Karpas-422 (cell line): Measurements from ENCODE around the gene TMEM200B. TPM values are rescaled to one million over a fixed set of nuclear protein-coding genes. Genes with fewer than 3 reads are reported as not detected.
"Not testable (repeated sequence)": the region's sequence is repeated elsewhere in the genome, so short reads cannot be mapped to it uniquely, and the experiment has no call there.

Experiments used
- DNase-seq: peaks from one replicate; pipeline ENCODE4 v3.0.0-alpha.2; 2015
- H2AFZ ChIP-seq: fragments of 200-600 bp; sonication (generic); 2 replicates; pipeline ENCODE4 v1.6.1; 2014; ENCODE audit warnings: antibody characterized with exemption, low read length, mixed read lengths
- H3K27ac ChIP-seq: fragments of 200-600 bp; sonication (generic); 2 replicates; pipeline ENCODE4 v1.5.1; 2014; ENCODE audit warnings: mild to moderate bottlenecking, low read length, moderate library complexity
- H3K27me3 ChIP-seq: fragments of 200-600 bp; sonication (generic); 2 replicates; pipeline ENCODE4 v1.6.1; 2014; ENCODE audit warnings: low read length, mixed read lengths
- H3K36me3 ChIP-seq: fragments of 200-600 bp; sonication (generic); 2 replicates; pipeline ENCODE4 v1.6.1; 2014; ENCODE audit warnings: low read length, mixed read lengths; ENCODE audit not compliant: insufficient read depth
- H3K4me1 ChIP-seq: fragments of 200-600 bp; sonication (generic); 2 replicates; pipeline ENCODE4 v1.6.1; 2014; ENCODE audit warnings: mild to moderate bottlenecking, low read length, mixed read lengths
- H3K4me2 ChIP-seq: fragments of 200-600 bp; sonication (generic); 2 replicates; pipeline ENCODE4 v1.6.1; 2014; ENCODE audit warnings: low read length, low read depth, mild to moderate bottlenecking; ENCODE audit not compliant: poor library complexity, severe bottlenecking
- H3K4me3 ChIP-seq: fragments of 200-600 bp; sonication (generic); 2 replicates; pipeline ENCODE4 v1.5.1; 2014; ENCODE audit warnings: mild to moderate bottlenecking, antibody characterized with exemption, low read length, mixed read lengths
- H3K79me2 ChIP-seq: fragments of 200-600 bp; sonication (generic); 2 replicates; pipeline ENCODE4 v1.6.1; 2014; ENCODE audit warnings: mild to moderate bottlenecking, low read length, mixed read lengths
- H3K9ac ChIP-seq: fragments of 200-600 bp; sonication (generic); 2 replicates; pipeline ENCODE4 v1.6.0; 2014; ENCODE audit warnings: low read length
- H3K9me2 ChIP-seq: fragments of 200-600 bp; sonication (generic), shearing (Covaris generic); replicated peaks from 2 replicates; pipeline ENCODE4 v1.6.0; 2014; ENCODE audit warnings: mild to moderate bottlenecking, low read length, moderate library complexity; ENCODE audit not compliant: insufficient read depth
- H3K9me3 ChIP-seq: fragments of 300-700, 200-600 bp; sonication (generic); 2 replicates; pipeline ENCODE4 v1.6.1; 2014; ENCODE audit warnings: low read length, mixed read lengths
- H4K20me1 ChIP-seq: fragments of 200-600 bp; sonication (generic); 2 replicates; pipeline ENCODE4 v1.6.1; 2014; ENCODE audit warnings: mild to moderate bottlenecking, antibody characterized with exemption, low read length, low read depth; ENCODE audit not compliant: insufficient read depth
- total RNA-seq: library from RNA; depleted of rRNA; stranded (reverse); fragments of >200 nt; shearing (Covaris generic); gene quantifications from 2 replicates; pipeline ENCODE4 v1.2.3, GENCODE V29; 2014; ENCODE audit warnings: low replicate concordance

Gene TMEM200B
- total RNA-seq, 1 experiment from 2014 or later, result not detected

DNA sequence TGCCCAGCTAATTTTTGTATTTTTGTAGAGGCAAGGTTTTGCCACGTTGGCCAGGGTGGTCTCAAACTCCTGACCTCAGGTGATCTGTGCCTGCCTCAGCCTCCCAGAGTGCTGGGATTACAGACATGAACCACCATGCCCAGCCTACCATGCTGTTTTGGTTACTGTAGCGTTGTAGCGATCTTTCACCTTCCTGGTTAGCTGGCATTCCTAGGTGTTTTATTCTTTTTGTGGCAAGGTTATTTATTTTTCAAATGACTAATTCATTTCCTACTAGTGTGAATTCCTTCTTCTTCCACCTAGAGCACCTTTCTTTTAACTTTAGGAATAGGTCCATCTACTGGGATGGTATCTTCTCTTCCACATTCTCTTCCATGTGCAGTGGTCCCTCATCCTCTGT lies 29.3 kb downstream of the TMEM200B start:
- Histone ChIP-seq H3K9ac (no peak overlapping the region), H3K9me3 (no peaks in the 10 kb centered on the region), H3K4me2 (no peak overlapping the region), H3K4me1 (no peaks in the 10 kb centered on the region), H3K36me3 (no peaks in the 10 kb centered on the region), H3K79me2 (no peaks in the 10 kb centered on the region), H3K27ac (no peak overlapping the region), H3K9me2 (no peaks in the 10 kb centered on the region), H3K4me3 (no peak overlapping the region), H3K27me3 (no peaks in the 10 kb centered on the region), H2AFZ (no peak overlapping the region), H4K20me1 (no peaks in the 10 kb centered on the region)
- no peak for DNase-seq

DNA sequence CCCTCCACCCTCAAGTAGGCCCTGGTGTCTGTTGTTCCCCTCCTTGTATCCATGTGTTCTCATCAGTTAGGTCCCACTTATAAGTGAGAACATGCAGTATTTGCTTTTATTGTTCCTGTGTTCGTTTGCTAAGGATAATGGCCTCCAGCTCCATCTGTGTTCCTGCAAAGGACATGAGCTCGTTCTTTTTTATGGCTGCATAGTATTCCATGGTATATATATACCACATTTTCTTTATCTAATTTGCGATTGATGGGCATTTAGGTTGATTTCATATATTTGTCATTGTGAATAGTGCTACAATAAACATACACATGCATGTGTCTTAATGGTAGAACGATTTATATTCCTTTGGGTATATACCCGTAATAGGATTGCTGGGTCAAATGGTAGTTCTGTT lies 31.0 kb downstream of the TMEM200B start:
- not testable (repeated sequence) for H3K9me3 ChIP-seq, H3K79me2 ChIP-seq, H3K27ac ChIP-seq, H4K20me1 ChIP-seq, H3K4me3 ChIP-seq, H3K4me1 ChIP-seq, DNase-seq, H2AFZ ChIP-seq, H3K9me2 ChIP-seq, H3K9ac ChIP-seq, H3K27me3 ChIP-seq, H3K36me3 ChIP-seq, H3K4me2 ChIP-seq

DNA sequence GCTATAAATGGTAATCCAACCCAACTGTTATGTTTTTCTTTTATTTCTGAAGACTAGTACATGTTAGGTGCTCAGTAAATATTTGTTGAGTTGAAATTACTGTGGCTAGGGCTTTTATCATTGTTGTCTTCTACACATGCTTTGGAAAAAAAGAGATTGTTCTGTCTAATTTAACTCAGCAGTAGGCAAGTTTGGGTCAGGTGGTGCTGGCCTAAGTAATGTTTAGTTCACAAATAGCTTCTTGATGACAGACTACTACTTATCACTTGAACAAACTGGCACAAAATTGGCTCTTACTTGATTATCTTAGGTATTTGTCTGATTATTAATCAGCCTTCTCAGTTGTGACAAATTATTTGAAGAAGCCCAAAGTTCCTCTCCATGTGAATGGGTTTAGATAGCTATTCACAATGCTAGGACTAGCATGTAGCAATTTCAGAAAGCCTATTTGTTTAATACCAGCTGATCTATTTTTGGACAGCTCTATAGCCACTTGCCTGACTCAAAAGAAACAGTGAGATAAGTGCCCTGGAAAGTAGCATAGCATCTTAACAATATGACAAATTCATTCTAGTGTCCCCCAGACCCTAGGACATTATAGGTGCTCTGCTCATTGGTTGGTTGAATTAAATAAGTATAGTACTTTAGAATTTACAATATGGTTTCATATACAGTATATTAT lies 32.6 kb downstream of the TMEM200B start:
- H3K79me2 ChIP-seq, result no peaks in the 10 kb centered on the region
- H4K20me1 ChIP-seq, result no peaks in the 10 kb centered on the region
- no peak overlapping the region for H2AFZ ChIP-seq
- H3K9me2 ChIP-seq, result no peaks in the 10 kb centered on the region
- H3K4me2 ChIP-seq, result no peak overlapping the region
- no peaks in the 10 kb centered on the region for H3K9me3 ChIP-seq
- H3K4me3 ChIP-seq, result no peak overlapping the region
- no peak overlapping the region for H3K9ac ChIP-seq
- no peak for DNase-seq
- H3K4me1 ChIP-seq, result no peaks in the 10 kb centered on the region
- H3K36me3 ChIP-seq, result no peaks in the 10 kb centered on the region
- H3K27ac ChIP-seq, result no peak overlapping the region
- H3K27me3 ChIP-seq, result no peaks in the 10 kb centered on the region

DNA sequence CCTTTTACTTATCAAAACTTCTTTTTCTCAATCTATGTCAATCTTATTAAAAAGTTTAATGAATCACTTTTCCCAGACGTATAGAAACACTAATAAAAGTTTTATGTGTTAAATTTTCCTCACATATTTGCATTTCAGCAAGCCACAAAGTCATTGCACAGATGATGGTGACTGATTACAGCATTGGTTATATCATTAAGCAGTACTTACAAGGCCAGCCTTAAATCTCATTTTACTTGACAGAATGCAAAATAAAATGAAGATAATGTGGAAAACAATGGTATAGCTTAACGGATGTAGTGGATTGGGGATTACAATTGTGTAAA lies 39.5 kb downstream of the TMEM200B start:
- Histone ChIP-seq H3K79me2 (no peaks in the 10 kb centered on the region), H4K20me1 (no peaks in the 10 kb centered on the region), H3K27ac (no peak overlapping the region), H3K9ac (no peak overlapping the region), H3K4me3 (no peak overlapping the region), H3K4me1 (peaks cover 9% of the 10 kb centered on the region), H2AFZ (no peak overlapping the region), H3K36me3 (no peaks in the 10 kb centered on the region), H3K4me2 (no peak overlapping the region), H3K27me3 (no peaks in the 10 kb centered on the region), H3K9me2 (no peaks in the 10 kb centered on the region), H3K9me3 (no peaks in the 10 kb centered on the region)
- DNase-seq, result no peak

DNA sequence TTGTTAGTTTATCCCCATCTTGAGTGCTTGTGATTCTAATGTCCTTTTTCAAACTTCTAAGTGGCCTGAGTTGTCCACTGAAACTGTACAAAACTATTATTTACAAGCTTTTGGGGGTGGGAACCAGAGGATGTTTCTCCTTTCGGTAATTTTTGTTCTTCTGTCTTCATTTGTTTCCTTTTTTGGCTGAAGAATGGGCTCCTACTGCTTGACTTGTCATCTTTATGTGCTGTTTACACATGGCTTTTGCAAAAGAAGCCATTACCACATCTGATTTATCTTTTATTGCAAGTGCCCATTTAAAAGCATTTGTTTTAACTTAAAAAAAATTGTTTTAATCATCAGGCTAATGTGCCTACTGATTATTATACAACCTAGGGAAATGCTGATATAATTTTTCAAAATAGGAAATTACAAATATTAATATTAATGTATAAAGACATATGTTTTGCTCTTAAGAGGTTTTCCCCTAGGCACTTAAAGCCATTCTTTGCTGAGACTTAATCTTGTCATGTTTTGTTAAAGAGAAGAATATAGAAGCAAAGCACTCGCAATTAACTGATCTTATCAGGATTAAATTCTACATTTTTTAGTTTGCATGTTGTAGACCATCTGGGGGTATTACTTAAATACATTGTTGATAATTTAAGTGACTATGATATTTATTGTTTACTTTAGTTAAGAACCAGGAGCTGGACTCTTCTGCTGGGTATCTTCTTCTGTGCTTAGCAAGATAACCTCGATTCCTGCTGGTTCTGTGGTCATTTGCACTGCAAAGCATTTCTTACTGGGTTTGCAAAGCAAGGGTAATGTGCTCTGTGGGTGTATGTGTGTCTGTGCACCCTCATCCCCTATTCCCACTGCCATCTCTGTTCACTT lies 40.1 kb downstream of the TMEM200B start:
- H3K36me3 ChIP-seq, result no peaks in the 10 kb centered on the region
- H3K9ac ChIP-seq, result no peak overlapping the region
- no peaks in the 10 kb centered on the region for H3K9me3 ChIP-seq
- H3K4me1 ChIP-seq, result peaks cover 9% of the 10 kb centered on the region
- no peak overlapping the region for H3K27ac ChIP-seq
- no peaks in the 10 kb centered on the region for H3K27me3 ChIP-seq
- H4K20me1 ChIP-seq, result no peaks in the 10 kb centered on the region
- H3K4me2 ChIP-seq, result no peak overlapping the region
- no peak overlapping the region for H3K4me3 ChIP-seq
- H2AFZ ChIP-seq, result no peak overlapping the region
- no peaks in the 10 kb centered on the region for H3K9me2 ChIP-seq
- no peaks in the 10 kb centered on the region for H3K79me2 ChIP-seq
- DNase-seq, result no peak

DNA sequence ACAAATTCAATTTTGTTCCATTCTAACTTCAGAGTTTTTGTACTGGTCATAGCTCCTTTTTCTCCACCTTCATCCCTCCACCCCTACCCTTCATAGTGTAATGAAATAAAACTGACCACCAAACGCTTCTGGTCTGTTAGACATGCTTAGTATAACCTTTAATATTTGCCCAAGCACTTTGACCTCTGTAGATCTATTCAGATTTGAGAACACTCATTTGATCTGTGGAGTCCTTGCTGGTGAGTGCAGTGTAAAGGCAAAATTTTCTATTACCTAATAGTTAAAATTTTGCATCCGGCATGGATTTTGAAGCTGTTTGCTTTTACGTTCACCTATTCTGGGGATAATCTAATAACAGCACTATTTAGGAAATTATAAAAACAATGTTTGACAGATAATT lies 41.2 kb downstream of the TMEM200B start:
- H2AFZ ChIP-seq, result no peak overlapping the region
- H3K27ac ChIP-seq, result no peak overlapping the region
- no peak for DNase-seq
- H4K20me1 ChIP-seq, result no peaks in the 10 kb centered on the region
- H3K79me2 ChIP-seq, result no peaks in the 10 kb centered on the region
- no peak overlapping the region for H3K4me3 ChIP-seq
- no peaks in the 10 kb centered on the region for H3K9me2 ChIP-seq
- no peak overlapping the region for H3K4me2 ChIP-seq
- no peaks in the 10 kb centered on the region for H3K27me3 ChIP-seq
- H3K36me3 ChIP-seq, result no peaks in the 10 kb centered on the region
- H3K9me3 ChIP-seq, result no peaks in the 10 kb centered on the region
- peaks cover 9% of the 10 kb centered on the region for H3K4me1 ChIP-seq
- no peak overlapping the region for H3K9ac ChIP-seq

DNA sequence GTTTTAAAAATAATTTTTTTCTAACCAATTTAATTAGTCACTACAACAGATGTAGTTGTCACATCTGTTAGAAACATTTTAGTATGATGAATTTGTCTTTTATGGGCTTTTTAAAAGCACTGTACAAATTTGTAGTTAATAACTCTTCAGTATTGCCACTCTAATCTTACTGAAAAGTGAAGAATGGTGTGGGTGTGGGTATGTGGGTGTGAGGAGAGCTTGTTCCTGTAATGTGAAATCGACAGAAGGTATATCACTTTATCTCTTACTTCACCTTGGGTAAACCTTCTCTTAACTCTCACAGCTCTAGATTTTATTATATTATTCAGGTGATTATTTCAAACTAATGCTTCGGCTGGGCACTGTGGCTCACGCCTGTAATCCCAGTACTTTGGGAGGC lies 42.5 kb downstream of the TMEM200B start:
- H3K9me3 ChIP-seq, result no peaks in the 10 kb centered on the region
- no peaks in the 10 kb centered on the region for H3K36me3 ChIP-seq
- no peaks in the 10 kb centered on the region for H4K20me1 ChIP-seq
- no peaks in the 10 kb centered on the region for H3K9me2 ChIP-seq
- H2AFZ ChIP-seq, result no peak overlapping the region
- no peak overlapping the region for H3K4me3 ChIP-seq
- no peaks in the 10 kb centered on the region for H3K79me2 ChIP-seq
- peaks cover 9% of the 10 kb centered on the region for H3K4me1 ChIP-seq
- DNase-seq, result no peak
- H3K9ac ChIP-seq, result no peak overlapping the region
- H3K27ac ChIP-seq, result no peak overlapping the region
- no peak overlapping the region for H3K4me2 ChIP-seq
- no peaks in the 10 kb centered on the region for H3K27me3 ChIP-seq

DNA sequence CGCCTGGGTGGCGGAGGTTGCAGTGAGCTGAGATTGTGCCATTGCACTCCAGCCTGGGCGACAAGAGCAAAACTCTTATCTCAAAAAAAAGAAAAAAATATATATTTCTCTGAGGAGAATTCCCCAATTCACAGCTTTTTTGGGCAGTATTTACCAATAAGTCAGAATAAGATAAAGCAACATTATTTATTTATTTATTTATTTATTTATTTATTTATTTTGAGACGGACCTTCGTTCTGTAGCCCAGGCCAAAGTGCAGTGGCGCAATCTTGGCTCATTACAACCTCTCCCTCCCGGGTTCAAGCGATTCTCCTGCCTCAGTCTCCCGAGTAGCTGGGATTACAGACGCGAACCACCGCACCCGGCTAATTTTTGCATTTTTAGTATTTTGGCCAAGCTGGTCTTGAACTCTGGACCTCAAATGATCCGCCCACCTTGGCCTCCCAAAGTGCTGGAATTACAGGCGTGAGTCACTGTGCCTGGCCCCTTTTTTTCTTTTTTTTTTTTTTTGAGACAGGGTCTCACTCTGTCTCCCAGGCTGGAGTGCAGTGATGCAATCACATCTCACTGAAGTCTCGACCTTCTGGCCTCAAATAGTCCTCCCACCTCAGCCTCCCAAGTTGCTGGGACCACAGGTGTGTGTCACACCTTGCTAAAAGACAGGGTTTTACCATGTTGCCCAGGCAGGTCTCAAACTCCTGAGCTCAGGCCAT lies 43.6 kb downstream of the TMEM200B start:
- not testable (repeated sequence) for H3K9me3 ChIP-seq, DNase-seq, H2AFZ ChIP-seq, H3K4me3 ChIP-seq, H3K27me3 ChIP-seq, H3K4me2 ChIP-seq, H3K9me2 ChIP-seq, H3K4me1 ChIP-seq, H3K9ac ChIP-seq, H3K27ac ChIP-seq, H3K36me3 ChIP-seq, H4K20me1 ChIP-seq, H3K79me2 ChIP-seq
